Right ventricle myocardium superior (tissue), 1 donor: ENCODE measurements around the gene NUDT14. TPM values are rescaled to one million over a fixed set of nuclear protein-coding genes. Genes with fewer than 3 reads are reported as not detected.

Experiments used
- ATAC-seq: fragments of 200-7000 bp; cut with Tn5 transposase; one replicate; pipeline ENCODE4 v1.9.1; 2020; ENCODE audit warnings: mild to moderate bottlenecking; ENCODE audit not compliant: poor library complexity
- DNase-seq: peaks from one replicate; pipeline ENCODE4 v3.0.0-alpha.2; 2020
- intact Hi-C: fragments of 100-400 bp; cut with DNase I; formaldehyde crosslinking; loops from one replicate; pipeline ENCODE4 v1.11.2; 2022
- long read RNA-seq: library from polyadenylated mRNA; unstranded; transcript quantifications from one replicate; pipeline ENCODE4 v2.0.0, GENCODE V29; 2021
- total RNA-seq: library from RNA; stranded (reverse); fragmentation: NEBNext Ultra II Directional; extraction: Animal tissue kit (Norgen Biotek cat#: 25700); gene quantifications from one replicate; pipeline ENCODE4 v1.2.1, GENCODE V29; 2021
- donor health status: DM: no; HTN: yes; CAD: no; lungs with severe emphysema.

The NUDT14 gene
- total RNA-seq, result 32.2 TPM
- long read RNA-seq, transcript NUDT14-202 (5 exons, 845 nt), result major isoform, 19 of 22 reads
- long read RNA-seq, partial matches to known transcripts, result 1 of 22 reads
- long read RNA-seq, other reads (novel, unspliced or antisense), result 2 of 22 reads

GRCh38 chr14:105180592-105181548 is at the start of gene NUDT14:
Gene NUDT14, minus strand, starts transcription at chr14:105181312. Its CDS starts 103 bp downstream, at chr14:105181209.
- peak; percentile 86 for ATAC-seq
- intact Hi-C loops, result no loop called here
- DNase-seq, result peak; percentile 82

- DNase-seq (no peak), ATAC-seq (no peak)
- intact Hi-C loops, result no loop called here
Measured at GRCh38 chr14:105229099-105229655, 48.1 kb upstream of the NUDT14 start.

- intact Hi-C loops, result no loop called here
- ATAC-seq, result peak; percentile 29
- no peak for DNase-seq
Measured at GRCh38 chr14:105228562-105228961, 47.5 kb upstream of the NUDT14 start.

GRCh38 chr14:105227346-105227745 is 46.2 kb upstream of the NUDT14 start:
- no peak for DNase-seq
- no peak for ATAC-seq
- intact Hi-C loops, result no loop called here

- ATAC-seq (no peak), DNase-seq (no peak)
- intact Hi-C loops, result no loop called here
Measured at GRCh38 chr14:105226198-105226597, 45.1 kb upstream of the NUDT14 start.

GRCh38 chr14:105224845-105225570 is 43.9 kb upstream of the NUDT14 start:
- no peak for ATAC-seq
- no peak for DNase-seq
- intact Hi-C loops, result no loop called here

- no peak for DNase-seq
- no peak for ATAC-seq
- intact Hi-C loops, result no loop called here
Measured at GRCh38 chr14:105223770-105224544, 42.8 kb upstream of the NUDT14 start.

- DNase-seq (no peak), ATAC-seq (no peak)
- intact Hi-C loops, result no loop called here
Measured at GRCh38 chr14:105223260-105223659, 42.1 kb upstream of the NUDT14 start.

- ATAC-seq (no peak), DNase-seq (no peak)
- intact Hi-C loops, result no loop called here
Measured at GRCh38 chr14:105221598-105222178, 40.6 kb upstream of the NUDT14 start.

GRCh38 chr14:105220699-105221597 is 39.8 kb upstream of the NUDT14 start:
- peak; percentile 88 for ATAC-seq
- intact Hi-C loops, result no loop called here
- DNase-seq, result no peak

- DNase-seq (no peak), ATAC-seq (no peak)
- intact Hi-C loops, result no loop called here
Measured at GRCh38 chr14:105219753-105220152, 38.6 kb upstream of the NUDT14 start.

GRCh38 chr14:105219043-105219612 is 38.0 kb upstream of the NUDT14 start:
- no peak for DNase-seq
- intact Hi-C loops, result no loop called here
- ATAC-seq, result no peak

- ATAC-seq (no peak), DNase-seq (no peak)
- intact Hi-C loops, result no loop called here
Measured at GRCh38 chr14:105218611-105219010, 37.5 kb upstream of the NUDT14 start.

- ATAC-seq (no peak), DNase-seq (no peak)
- intact Hi-C loops, result no loop called here
Measured at GRCh38 chr14:105217774-105218173, 36.7 kb upstream of the NUDT14 start.

- DNase-seq, result no peak
- intact Hi-C loops, result no loop called here
- no peak for ATAC-seq
Measured at GRCh38 chr14:105216490-105217247, 35.6 kb upstream of the NUDT14 start.

GRCh38 chr14:105215602-105216001 is 34.5 kb upstream of the NUDT14 start:
- DNase-seq, result no peak
- ATAC-seq, result no peak
- intact Hi-C loops, result no loop called here
